22Rv1 (cell line): ENCODE measurements around the gene NR5A1.

Source experiments
- CTCF ChIP-seq: fragments of 450-650 bp; IDR thresholded peaks from 2 replicates; pipeline ENCODE4 v1.5.1; 2017; ENCODE audit warnings: mild to moderate bottlenecking
- ZFX ChIP-seq: fragments of 450-650 bp; IDR thresholded peaks from 2 replicates; pipeline ENCODE4 v1.6.1; 2017; ENCODE audit warnings: antibody characterized with exemption, borderline replicate concordance

DNA sequence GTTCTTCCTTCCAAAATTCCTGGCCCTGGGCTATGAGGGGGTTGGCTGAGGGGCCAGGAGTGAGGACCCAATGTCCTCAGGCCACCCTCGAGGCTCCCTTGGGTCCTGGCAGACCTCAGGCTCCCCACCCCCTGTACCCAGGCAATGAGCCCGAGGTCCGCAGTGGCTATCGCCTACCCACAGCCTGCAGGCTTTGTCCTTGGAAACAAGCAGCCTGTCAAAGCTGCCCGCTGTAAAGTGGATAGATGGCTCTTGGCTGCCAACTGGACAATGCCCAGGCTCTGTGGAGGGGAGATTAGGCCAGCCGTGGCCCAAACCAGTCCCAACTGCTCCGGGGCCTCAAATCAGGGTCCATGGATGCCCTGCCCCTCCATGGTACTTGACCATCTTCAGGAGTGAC lies 59.2 kb downstream of the NR5A1 start:
- TF ChIP-seq CTCF, result no peak
- no peak for TF ChIP-seq ZFX
